ENCODE results near the gene REG1A.

- TF ChIP-seq POLR2A (IDR thresholded peaks at IDR 0.05; ENCODE audit: low read depth, low read length) = no peak
- no peak for TF ChIP-seq POLR2AphosphoS5 (IDR thresholded peaks at IDR 0.05; ENCODE audit: low read depth, low read length)
- no peak for TF ChIP-seq TAF1 (IDR thresholded peaks at IDR 0.05; ENCODE audit: low read depth, low read length)
- TF ChIP-seq PAX5 (IDR thresholded peaks at IDR 0.05; ENCODE audit: insufficient read depth, low read length, severe bottlenecking) = no peak
Measured at GRCh38 chr2:79120194-79120713, at the start of gene REG1A.

All from GM12891 (cell line).